Amniotic stem cell (primary cell): ENCODE results near the gene RNU1-2.
"Not testable (repeated sequence)": the region's sequence is repeated elsewhere in the genome, so short reads cannot be mapped to it uniquely, and the experiment has no call there.

Experiments used
- DNase-seq: peaks from one replicate; lab custom pipeline; 2025; lab: John Stamatoyannopoulos, UW

The RNU1-2 gene

DNA sequence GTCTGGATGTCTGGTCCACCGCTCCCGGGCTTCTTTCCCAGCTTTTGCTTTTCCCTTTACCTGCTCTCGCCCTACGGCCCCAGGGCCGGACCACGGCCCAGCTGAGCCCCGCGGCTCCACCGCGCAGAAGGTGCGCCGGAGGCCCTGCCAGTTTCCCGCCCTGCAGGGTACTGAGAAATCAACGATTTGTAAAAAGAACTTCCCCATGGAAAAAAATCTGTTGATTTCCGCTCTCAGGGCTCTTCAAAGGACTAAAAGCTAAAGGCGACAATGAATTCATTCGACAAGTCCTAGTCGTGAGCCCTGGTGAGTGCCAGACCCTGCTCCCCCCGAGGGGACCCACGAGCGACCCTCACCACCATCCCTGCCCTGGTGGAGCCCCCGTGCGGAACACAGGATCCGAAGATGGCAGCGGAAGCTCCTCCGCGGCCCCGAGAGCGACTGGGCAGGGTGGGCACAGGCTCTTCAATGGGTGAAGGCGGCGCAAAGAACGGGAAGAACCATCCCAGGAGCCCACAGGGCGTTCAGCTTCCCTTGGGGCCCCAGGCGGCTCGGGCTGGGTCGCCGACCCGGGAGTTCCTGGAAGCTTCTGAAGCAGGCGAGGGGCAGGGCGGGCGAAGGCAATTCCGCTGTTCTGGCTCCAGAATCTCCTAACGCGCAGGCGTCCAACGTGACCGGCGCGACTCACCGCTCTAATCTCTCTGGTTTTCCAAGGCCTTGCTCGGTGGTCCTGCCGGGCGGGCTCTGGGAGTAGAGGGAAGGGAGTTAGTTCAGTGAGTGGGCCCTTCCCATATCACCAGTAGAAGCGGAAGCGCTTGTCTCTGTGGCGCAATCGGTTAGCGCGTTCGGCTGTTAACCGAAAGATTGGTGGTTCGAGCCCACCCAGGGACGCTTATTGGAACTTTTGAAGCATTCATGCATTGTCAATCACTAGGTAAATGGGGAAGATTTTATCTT, 6.6 kb upstream of the RNU1-2 start:
- no peak for DNase-seq

DNA sequence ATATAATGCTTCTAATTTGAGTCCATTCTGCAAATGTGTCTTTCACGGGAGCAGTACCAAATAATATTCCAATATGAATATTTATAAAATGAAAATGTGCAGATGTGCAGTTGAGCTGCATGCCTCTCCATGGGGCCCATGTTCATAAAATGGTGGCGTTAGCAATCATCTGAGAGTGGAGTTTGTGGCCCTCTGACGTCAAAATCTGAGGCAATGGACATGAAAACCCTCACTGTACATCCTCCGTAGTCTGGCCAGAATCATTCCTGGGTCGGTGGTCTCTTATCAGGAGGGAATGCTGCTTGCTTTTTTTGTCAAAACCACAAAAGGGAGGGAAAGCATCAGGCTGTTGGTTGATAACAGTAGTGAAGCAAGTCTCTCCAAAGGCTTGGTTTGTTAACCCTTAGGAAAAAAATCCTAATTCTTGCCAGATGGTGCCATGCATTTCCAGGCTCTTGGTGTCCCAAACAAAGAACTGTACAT, 5.2 kb upstream of the RNU1-2 start:
- not testable (repeated sequence) for DNase-seq

DNA sequence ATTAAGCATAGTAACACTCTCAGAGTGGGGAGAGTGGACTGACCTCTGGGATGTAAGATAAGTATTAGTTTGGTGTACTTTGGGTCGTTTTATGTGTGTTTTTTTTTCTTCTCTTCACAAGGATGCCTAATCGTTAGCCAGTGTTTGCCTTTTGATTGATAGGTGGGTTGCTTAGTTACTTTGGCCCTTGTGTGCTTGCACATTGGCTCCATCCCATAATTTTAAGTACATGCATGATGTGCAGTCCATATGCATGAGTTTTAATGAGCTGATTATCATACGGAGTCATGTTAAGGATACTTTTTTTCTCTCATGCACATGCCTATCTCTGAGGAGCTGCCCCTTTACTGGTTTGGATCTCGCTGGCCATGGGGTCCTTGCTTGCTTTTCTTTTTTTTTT, 4.7 kb upstream of the RNU1-2 start:
- DNase-seq = not testable (repeated sequence)

- DNase-seq = not testable (repeated sequence)
Observed at GRCh38 chr1:16892978-16893525, 2.7 kb upstream of the RNU1-2 start.

- DNase-seq = not testable (repeated sequence)
Observed at GRCh38 chr1:16893796-16894195, 2.0 kb upstream of the RNU1-2 start.

DNA sequence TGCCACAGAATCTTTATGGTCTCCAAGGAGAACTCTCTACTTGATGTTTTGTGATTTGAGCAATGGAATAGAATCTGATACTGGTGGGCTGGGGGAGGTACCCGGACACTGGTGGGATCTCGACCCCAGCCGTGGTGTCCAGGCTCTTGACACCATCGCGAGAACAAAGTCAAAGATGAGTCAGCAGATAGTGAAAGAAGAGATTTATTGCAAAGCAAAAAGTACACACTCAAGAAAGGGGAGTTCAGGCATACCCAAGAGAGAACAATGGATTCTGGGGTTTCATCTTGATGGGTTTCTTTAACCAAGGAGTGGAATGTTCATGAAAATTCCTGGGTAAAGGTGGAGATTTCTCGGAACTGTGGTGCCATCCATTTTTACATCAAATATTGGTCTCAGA, 1.4 kb upstream of the RNU1-2 start:
- DNase-seq = not testable (repeated sequence)

DNA sequence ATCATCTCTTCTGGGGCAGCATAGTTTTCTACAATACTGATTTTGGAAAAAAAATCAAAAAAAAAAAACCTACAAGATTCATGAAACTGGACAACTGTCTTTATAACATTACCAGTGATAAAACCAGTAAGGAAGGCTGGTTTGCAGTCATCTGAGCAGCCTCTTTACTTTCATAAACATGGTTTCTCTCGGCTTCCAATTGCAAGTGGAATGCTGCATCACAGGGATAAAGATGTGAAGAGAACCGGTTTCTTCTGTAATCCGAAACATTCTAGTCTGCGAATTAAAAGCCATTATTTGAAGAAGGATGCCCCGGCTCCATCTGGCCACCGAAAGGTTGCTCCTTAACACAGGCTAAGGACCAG, 565 bp upstream of the RNU1-2 start:
- DNase-seq = not testable (repeated sequence)

DNA sequence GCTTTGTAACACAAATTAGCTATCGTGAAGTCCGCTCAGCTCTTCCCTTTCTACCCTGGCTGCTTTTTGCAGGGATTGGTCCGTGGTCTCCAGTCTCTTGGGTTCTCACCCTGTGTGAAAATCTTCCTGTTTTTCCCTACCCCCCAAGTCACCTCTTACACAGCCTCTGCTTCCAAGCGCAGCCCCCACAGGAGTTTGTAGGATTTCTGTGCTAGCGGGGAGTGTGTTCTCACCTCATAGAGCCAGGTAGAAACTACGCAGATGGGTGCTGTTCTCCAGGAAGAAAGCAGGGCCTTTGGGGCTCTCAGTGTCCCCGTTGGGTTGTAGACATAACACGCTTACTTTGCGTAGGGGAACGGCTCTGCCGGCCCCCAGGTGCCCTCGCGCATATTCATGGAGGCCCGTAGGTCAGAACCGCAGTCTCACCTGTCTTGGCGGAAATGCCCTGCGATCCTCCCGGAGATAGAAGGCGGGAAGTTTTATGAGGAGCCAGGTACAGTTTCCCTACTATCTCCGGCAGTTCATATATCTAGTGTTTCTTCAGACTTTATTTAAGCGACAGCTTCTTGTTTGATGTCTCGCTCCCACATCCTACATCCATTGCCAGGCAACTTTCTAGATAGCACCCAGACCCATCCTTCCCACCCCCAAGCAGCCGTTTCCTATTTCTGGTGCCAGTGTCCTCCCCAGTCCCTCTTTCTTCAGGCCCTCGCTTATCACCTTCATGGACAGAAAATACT, 706 bp downstream of the RNU1-2 start:
- DNase-seq = peak; percentile 71

GRCh38 chr1:16897653-16898052, 1.9 kb downstream of the RNU1-2 start:
- not testable (repeated sequence) for DNase-seq

- DNase-seq = not testable (repeated sequence)
Observed at GRCh38 chr1:16898298-16898697, 2.5 kb downstream of the RNU1-2 start.

GRCh38 chr1:16899020-16899419, 3.2 kb downstream of the RNU1-2 start:
- DNase-seq = not testable (repeated sequence)

- no peak for DNase-seq
Observed at GRCh38 chr1:16900751-16901150, 5.0 kb downstream of the RNU1-2 start.

DNA sequence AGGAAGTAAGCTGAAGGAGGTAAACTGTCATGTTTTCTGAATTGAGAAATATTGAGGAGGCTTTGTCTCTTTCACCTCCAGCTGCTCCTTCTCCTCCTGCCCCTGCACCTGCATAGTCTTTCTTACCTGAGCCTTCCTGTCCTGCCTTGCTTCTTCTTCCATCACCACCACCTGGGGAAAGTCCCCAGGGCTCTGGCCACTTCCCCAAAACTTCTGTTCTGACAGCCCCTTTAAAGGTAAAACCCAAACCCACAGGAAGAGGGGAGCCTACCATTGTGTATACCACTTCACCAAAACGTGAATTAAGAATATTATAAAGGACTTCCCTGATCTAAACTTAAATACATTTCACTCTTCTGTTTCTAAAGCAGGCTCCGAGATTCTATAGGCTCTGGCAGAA, 5.6 kb downstream of the RNU1-2 start:
- not testable (repeated sequence) for DNase-seq

DNA sequence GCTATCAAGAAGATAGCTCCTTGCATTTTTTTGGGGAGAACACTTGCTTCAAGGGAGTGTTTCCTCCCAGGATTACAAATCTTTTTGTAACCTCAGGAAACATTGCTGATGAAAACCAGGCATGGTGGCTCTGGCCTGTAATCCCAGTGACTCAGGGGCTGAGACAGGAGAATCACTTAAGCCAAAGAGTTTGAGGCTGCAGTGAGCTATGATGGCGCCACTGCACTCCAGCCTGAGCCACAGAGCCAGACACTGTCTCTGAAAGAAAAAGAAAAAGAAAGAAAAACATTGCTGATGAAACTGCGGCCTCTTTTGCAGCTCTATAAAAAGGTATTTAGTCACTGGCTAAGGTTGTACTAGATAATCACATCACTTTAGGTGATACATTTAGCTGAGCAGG, 7.3 kb downstream of the RNU1-2 start:
- DNase-seq = no peak

DNA sequence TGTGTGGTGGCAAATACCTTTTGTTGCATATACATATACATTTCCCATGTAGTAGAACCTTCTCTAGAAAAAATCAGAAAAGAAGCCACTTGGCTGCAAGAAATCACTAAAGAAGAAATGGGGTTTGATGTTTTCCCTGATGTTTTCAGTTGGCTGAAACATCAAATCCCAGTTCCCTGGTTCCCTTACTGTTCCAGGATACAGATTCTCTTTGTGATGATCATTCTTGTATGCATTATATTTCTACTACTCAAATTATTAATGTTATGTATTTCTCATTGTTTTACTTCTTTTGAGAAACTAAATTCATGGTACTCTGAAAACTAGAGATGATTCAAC, 7.6 kb downstream of the RNU1-2 start:
- DNase-seq = no peak

GRCh38 chr1:16904560-16905109, 8.9 kb downstream of the RNU1-2 start:
- peak; percentile 97 for DNase-seq

- DNase-seq = peak; percentile 88
Observed at GRCh38 chr1:16905110-16905867, 9.5 kb downstream of the RNU1-2 start.

- no peak for DNase-seq
Observed at GRCh38 chr1:16905868-16906702, 10.3 kb downstream of the RNU1-2 start.

DNA sequence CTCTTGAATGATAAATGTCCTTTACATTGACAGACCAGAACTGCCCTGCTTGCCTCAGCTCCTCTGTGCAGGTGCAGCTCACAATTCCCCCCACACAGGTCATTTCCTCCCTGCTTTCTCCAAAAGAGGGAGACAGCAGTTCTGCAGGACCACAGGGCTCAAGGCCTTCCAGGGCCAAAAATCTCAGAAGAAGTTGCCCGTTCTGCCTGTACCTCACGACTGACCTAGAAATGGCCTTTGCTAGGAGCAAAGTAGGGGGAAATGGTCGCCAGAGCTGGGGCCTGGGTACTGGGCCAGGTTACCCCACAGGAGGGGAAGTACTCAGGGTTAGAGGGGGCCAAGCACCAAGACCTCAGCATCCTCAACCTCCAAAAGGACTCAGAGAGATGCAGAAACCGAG, 11.1 kb downstream of the RNU1-2 start:
- no peak for DNase-seq

- no peak for DNase-seq
Observed at GRCh38 chr1:16907870-16908758, 12.3 kb downstream of the RNU1-2 start.
